GM21367 (cell line): ENCODE results near the gene APC2.
"Not testable (repeated sequence)": the region's sequence is repeated elsewhere in the genome, so short reads cannot be mapped to it uniquely, and the experiment has no call there.

ENCODE experiments used
- ATAC-seq: cut with Tn5 transposase; IDR thresholded peaks from one replicate; pipeline ENCODE4 v1.9.1; 2021; ENCODE audit not compliant: unreplicated experiment

Gene APC2

DNA sequence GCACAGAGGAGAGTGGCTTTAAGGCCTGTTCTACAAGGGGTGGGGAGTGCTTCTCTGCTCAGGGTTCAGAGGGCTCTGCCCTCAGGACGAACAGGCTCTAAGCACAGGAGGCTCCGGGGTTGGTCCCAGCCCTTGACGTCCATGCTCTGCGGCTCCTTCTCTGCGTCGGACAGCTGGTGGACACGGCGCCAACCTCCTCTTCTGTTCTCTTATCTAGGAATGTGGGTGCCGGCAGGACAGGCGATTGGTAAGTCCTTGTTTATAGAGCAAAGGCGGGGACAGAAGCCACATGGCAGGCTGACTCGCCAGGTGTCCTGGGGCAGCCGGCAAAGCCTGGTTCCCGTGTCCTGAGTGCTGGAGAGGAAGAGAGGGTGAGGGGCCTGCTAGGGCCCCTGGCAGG lies 20.2 kb upstream of the APC2 start:
- no peak for ATAC-seq

DNA sequence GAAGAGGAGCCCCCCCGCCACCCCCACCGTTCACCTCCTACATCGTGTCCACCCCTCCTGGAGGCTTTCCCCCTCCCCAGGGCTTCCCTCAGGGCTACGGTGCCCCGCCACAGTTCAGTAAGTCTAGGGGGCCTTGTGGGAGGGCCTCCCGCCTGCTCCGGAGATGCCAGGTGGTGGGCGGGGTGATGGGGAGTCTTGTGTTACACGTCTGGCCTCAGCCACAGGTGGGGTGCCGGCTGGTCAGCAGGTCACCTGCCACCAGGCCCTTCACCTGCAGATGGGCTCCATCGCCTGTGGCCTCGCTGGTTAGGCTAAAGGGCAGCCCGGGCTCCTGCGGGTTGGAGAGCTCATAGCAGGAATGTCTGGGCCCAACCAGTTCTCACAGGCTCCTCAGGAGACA lies 19.7 kb upstream of the APC2 start:
- no peak for ATAC-seq

DNA sequence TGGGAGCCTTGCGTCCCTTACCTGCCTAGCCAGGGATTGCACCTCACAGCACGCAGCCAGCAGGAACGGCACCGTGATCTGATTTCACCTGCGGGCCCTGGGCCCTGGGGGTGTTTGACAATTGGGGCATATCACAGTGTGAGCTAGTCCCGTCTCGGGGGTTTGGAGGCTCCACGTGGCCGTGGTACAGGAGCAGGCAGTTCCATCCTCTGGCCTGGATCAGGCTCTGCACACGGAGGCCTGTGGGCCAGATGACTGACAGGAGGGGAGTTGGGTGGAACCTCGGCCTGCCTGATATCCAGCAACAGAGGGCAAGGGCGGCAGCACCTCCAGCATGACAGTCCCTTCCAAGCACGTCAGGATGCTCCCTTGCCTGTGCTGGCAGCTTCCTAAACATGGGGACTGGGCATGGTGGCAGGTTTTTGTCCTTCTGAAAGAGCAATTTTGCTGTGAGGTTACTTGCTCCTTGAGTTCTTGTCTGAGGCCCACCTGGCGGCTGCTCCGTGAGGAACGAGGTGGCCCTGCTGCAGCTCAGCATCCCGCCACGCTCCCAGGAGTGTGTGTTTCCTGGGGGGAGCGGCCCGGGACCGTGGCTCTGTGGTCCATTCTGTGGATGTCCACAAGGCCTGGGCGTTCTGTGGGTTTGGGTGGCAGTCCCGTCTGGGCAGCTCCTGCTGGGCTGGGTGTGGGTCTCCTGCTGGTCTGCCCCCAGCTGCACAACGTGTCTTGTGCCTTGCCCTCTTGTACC lies 18.0 kb upstream of the APC2 start:
- ATAC-seq: no peak

DNA sequence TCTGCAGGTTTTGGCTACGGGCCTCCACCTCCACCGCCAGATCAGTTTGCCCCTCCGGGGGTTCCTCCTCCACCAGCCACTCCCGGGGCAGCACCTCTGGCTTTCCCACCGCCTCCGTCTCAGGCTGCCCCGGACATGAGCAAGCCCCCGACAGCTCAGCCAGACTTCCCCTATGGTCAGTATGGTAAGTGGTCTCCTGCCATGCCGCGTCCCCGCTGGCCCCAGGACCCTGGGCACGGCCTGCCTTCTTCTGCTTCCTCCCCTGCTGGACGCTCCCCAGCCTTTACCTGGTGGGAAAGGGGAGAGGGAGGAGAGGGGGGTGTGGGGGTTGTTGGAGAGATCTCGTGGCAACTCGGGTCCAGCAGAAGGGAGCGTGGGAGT lies 17.4 kb upstream of the APC2 start:
- no peak for ATAC-seq

DNA sequence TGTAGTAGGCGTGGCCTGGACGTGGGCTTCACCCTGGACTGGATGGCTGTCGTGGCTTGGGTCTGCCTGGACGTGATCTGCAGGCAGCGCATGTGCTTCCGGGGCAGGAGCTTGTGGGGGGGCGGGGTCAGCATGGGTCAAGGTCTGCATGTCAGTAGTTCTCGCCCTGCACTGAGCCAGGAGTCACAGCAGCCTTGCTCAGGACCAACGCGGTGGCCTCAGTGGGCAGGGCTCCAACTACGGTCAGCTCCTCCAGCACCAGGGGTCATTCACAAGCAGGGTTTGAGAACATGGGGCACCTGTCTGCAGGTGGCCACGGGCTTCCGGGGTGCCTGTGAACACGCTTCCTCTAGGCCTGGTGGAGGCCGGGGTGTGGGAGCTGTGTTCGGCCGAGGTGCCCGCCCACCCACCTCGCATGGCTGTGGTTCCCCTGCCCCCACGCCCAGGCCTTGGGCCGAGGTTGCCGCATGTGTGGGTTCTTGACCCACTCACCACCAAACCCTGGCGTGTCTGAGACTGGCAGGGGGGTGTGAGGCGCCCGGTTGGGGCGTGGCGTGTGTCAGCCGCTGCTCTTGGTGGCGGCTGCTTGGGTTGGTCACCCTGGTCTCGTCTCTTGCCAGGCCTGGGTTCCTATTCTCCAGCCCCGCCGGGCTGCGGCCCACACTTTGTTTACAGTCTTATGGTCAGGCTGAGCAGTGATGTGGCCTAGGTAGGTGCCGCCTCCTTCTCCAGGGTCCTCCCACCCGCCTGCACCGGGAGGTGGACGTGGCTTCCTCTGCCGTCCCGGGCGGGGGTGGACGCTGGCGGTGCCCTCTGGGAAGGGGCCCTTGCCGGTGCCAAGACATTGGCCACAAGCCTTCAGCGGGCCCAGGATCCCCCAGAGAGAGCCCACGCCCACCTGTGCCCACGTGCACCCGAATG lies 16.5 kb upstream of the APC2 start:
- no peak for ATAC-seq

DNA sequence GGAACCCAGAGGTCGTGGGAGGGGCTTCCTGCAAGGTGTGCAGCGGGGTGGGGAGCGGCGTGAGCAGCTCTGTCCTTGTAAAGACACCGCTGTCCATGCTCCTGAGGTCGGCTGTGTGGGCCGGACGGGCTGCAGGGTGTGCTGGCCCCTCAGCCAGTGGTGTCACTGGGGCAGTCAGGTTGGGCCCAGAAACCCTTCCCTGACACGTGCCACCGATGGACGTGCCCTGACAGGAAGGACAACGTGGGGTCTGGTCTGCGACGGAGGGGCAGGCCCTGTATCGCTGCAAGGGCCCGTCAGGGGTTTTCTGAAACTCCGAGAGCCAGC lies 15.9 kb upstream of the APC2 start:
- no peak for ATAC-seq

DNA sequence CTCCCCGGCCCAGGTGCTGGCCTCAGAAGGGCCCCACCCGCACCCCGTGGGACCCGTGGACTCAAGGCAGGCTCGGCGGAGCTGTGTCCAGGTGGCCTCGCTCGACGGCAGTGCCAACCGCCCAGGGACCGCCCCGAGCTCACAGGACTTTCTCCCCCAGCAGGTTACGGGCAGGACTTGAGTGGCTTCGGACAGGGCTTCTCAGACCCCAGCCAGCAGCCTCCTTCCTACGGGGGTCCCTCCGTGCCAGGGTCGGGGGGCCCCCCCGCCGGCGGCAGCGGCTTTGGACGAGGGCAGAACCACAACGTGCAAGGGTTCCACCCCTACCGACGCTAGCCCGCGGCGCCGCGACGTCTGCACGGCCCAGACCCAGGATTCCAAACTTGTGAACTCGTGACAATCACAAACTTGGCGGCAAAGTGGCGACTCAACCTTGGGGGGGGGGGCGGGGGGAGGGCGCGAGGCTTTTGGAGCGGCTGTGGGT lies 15.3 kb upstream of the APC2 start:
- ATAC-seq: no peak

DNA sequence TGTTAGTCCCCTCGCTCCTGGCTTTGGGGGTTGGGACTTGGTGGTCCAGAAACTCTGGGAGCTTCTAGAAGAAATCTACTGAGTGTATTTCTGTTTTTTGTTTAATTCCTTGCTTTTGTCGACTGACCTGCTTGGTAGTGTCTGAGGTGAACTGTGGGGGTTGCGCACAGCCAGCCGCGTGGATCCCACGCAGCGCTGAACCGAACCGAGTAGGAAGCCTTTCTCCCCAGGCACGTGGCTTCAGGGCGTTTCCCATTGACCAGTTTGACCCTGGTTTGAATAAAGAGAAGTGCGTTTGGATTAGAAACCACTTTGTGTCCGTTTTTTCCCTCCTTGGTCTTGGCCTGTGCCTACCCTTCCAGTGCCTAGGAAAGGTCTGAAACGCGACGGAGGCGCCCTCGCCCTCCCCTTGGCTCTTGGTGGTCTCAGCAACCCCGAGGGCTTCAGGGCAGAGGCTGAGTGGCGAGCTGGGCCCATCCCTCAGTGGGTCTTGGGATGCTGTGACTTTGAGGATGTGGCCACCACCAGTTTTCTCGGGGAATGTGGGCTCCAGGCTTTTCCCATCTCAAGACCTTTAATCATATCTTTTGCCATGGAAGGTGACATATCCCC lies 14.4 kb upstream of the APC2 start:
- no peak for ATAC-seq

DNA sequence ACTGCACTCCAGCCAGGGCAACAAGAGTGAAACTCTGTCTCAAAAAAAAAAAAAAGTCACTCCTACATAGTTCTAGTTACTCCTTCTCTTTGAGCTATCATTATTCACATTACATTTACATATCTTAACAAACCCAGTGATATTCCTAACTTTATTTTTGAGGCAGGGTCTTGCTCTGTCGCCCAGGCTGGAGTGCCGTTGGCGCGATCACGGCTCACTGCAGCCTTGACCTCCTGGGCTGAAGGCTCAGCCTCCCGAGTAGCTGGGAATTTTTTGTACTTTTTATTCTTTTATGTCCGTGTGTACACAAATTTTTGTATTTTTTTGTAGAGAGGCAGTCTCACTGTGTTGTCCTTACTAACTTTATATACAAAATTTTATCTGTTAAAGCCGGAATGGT lies 12.3 kb upstream of the APC2 start:
- ATAC-seq: no peak

DNA sequence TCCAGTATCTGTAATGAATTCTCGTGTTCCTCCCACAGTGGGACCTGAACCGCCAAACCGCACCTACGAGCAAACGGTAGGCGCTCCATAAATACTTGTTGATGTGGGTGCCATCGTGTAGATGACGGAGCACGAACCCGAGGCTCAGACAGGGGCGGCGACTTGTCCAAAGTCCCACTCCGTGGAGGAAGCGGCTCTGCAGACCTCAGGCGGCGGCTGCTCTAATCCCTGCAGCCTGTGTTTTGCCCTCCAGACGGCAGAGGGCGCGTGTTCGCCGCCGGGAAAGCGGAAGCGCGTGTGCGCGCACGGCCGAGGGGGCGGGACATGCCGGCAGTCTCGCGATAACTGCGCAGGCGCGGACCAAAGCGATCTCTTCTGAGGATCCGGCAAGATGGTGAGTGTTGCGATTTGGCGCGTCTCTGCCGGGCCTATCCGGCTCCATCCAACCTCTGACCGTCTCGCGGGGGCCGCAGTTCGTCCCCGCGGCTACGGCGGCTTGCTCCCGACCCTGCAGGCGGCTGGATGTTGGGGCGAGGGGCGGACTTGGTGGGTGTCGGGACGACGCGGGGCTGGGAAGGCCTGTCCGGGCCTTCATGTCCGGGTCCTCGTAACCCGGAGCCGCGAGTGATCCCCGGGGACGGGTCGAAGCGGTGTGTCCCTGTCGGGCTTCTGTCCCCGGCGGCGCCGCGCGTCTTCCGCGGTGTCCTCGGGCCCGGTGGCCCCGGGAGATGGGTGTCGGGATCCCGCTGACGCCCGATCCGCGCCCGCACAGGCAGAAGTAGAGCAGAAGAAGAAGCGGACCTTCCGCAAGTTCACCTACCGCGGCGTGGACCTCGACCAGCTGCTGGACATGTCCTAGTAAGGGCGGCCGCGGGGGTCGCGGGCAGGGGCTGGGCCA lies 11.6 kb upstream of the APC2 start, which contains the start of gene RPS15:
TSS of gene RPS15 (plus strand) at position 362 of the 898 bp plus-strand sequence. CDS start at position 392, 30 bp downstream.
- peak; percentile 81 for ATAC-seq

DNA sequence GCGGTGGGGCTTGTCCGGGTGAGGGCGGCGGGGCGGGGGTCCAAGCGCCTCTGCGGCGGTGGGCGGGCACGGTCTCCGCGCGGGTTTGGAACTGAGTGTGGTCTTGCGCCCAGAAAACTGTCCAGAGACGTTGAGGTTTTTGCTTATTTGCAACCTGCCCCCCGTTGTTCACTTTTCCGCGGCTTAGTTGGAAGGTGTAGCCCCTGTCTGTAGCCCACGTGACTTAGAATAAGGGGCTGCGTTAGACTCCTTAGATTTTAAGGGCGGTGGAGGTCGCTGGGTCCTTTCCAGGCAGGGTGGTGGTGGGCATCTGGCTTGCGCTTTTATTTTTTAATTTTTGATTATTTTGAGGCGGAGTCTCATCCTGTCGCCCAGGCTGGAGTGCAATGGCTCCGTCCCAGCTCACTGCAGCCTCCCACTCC lies 11.0 kb upstream of the APC2 start:
- no peak for ATAC-seq

DNA sequence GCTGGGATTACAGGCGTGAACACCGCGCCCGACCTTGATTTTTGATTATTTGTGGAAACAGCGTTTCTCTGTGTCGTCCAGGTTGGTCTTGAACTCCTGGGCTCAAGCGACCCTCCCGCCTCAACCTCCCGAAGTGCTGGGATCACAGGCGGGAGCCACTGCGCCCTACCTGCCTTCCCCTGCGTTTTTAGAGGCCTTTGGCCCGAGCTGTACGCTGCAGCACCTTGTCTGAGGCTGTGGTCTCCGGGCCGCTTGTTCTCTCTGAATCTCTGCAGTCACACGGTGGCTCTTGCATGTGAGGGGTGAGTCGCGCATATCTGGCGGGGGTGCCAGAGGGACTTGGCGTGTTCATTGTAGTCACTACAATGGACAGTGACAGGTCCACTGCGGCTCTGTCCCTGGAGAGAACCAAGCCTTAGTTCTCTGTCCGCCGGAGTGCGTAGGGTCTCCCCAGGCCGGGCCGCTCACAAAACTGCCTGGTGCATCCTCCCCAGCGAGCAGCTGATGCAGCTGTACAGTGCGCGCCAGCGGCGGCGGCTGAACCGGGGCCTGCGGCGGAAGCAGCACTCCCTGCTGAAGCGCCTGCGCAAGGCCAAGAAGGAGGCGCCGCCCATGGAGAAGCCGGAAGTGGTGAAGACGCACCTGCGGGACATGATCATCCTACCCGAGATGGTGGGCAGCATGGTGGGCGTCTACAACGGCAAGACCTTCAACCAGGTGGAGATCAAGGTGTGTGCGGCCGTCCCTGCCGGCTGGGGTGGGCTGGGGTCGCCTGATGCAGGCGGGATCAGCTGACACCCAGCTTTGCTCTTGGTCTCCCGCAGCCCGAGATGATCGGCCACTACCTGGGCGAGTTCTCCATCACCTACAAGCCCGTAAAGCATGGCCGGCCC lies 10.2 kb upstream of the APC2 start:
- not testable (repeated sequence) for ATAC-seq

DNA sequence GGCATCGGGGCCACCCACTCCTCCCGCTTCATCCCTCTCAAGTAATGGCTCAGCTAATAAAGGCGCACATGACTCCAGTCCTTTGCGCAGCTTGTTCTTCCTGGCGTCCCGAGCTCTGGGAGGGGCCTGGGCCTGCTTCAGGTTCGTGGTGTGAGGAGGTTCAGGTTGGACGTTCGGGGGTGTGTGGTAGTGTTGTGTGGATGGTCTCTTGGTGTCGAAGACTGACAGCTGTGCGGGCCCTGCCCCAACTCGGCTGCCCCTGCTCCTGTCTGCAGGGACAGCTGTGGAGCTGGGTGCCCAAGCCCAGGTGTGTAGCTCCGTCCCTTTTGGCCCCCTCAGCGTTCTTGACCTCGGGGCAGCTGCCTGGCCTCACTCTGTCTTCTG lies 9.5 kb upstream of the APC2 start:
- ATAC-seq: no peak

DNA sequence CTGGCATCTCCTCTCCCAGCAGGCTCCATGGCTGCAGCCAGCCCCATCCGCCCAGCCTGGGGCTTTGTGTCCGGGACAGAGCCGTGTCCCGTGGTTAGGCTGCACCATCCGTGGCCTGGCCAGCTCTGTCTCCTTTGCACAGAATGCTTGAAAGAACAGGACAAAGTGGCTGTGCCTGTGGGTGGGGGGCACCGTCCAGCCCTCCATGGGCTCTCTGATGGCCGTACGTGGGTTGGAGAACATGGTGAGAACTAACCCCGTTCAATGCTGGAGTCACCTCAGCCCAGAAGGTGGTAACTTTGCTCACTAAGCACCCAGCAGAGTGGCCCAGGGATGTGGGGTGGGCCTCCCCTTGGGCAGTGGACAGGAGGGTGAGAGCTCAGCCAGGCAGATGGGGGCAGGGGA lies 8.9 kb upstream of the APC2 start:
- ATAC-seq: no peak

DNA sequence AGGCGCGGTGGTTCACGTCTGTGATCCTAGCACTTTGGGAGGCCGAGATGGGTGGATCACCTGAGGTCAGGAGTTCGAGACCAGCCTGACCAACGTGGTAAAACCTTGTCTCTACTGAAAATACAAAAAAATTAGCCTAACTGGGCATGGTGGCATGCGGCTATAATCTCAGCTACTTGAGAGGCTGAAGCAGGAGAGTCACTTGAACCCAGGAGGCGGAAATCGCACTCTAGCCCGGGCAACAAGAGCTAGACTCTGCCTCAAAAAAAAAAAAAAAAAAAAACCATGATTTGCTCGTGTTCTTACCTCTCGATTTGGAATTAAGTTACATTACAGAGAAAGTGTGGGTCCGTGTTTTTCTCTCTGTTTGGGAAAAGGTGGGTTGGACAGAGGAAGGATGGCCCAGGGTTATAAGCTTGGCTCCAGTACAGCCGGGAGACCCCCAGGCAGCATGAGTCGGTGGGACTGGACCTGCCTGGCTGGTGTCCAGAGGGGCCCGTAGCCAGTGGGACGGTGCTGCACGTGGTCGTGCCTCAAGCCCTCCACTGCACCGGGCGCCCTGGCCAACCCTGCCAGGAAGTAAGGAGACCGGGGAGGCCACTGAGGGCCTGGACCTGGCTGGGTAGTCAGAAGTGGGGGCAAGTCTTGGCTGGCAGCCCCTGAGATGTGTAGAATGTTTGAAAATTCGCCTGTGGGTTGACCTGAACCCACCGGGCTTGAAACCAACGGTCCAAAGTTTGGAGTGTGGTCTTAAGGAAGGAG lies 8.1 kb upstream of the APC2 start:
- ATAC-seq: no peak

DNA sequence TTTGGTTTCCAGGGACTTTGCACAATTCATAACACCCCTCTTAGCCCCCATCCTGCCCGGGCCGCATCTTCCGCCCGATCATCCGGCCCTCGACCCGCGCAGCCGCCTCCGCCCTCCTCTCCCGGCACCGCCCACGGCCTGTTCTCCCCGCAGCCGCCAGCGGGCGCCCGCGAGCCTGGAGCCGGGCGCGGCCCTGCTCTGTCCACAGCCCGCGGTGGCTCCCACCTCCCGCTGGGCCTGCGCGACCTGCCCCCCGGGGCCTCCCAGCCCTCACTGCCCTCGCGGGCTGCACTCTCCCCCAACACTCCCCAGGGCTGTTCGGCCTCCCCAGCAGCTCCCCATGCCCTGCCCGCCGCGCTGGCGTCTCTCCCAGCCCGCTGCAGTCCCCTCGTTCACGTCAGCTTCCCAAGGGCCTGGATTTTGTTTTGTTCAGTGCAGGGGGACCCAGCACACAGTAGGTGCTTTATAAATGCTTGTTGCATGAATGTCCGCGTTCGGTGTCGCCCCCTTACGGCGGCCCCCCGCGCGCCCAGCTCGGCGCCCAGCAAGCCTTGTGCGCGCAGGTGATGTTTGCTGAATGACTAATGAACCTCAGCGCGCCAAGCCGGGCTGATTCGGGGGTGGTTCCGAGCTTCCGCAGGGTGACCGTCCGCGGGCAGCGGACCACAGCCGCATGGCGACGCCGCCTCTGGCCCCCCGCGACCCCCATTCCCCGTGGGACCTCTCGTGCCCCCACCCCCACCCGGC lies 4.6 kb upstream of the APC2 start:
- ATAC-seq: no peak

DNA sequence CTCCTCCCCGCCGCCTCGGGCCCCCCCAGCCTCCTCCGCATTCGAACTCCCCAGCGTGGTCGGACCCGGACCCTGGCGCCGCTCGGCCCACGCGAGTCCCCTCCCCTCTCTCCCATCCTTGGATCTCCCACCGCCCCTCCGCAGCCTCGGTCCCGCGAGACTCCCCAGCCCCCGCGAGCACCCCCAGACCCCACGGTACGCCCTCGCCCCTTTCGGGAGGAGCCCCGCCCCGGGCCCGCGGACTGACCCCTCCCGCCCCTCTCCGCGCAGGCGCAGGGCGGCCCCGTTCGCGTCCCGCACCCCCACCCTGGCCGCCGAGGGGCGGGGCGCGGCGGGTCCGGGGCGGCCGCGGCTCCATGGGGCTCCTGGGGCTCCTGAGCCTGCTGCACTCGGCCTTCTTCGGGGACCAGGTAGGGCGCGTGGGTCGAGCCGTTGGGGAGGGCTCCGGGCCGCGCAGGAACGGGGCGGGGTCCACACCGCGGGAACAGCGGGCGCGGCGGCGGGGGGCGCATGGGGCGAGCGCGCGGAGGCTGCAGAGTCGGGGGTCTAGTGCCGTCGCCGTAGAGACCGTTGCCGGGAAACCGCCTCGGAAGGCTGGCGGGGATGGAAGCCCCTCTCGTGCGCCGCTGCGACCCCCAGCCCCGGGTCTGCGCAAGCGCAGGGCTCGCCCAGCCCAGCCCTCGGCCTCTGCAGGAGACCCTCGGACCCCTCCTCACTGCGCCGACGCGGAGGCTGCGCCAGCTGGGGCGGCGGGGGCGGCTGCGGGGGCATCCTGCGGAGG lies 3.8 kb upstream of the APC2 start:
- ATAC-seq: no peak
